HS-5 (cell line): ENCODE results near the gene IFI27L1.

Experiments used
- DNase-seq: peaks from one replicate; pipeline ENCODE4 v3.0.0-alpha.2; 2012; ENCODE audit warnings: low read depth

Gene IFI27L1

GRCh38 chr14:94113908-94114588 lies 32.9 kb downstream of the IFI27L1 start:
- DNase-seq = no peak

- no peak for DNase-seq
These were observed 33.5 kb downstream of the IFI27L1 start for GRCh38 chr14:94114589-94115057.

GRCh38 chr14:94115058-94115591 lies 34.0 kb downstream of the IFI27L1 start:
- no peak for DNase-seq

- no peak for DNase-seq
These were observed 34.5 kb downstream of the IFI27L1 start for GRCh38 chr14:94115631-94116030.

- no peak for DNase-seq
These were observed 35.6 kb downstream of the IFI27L1 start for GRCh38 chr14:94116701-94117100.

GRCh38 chr14:94117856-94118255 lies 36.7 kb downstream of the IFI27L1 start:
- no peak for DNase-seq

GRCh38 chr14:94119071-94119470 lies 38.0 kb downstream of the IFI27L1 start:
- no peak for DNase-seq

- no peak for DNase-seq
These were observed 39.7 kb downstream of the IFI27L1 start for GRCh38 chr14:94120667-94121340.

- DNase-seq = no peak
These were observed 40.4 kb downstream of the IFI27L1 start for GRCh38 chr14:94121485-94121884.

- no peak for DNase-seq
These were observed 41.3 kb downstream of the IFI27L1 start for GRCh38 chr14:94122438-94122837.

GRCh38 chr14:94123296-94123695 lies 42.2 kb downstream of the IFI27L1 start:
- no peak for DNase-seq

GRCh38 chr14:94123868-94124267 lies 42.8 kb downstream of the IFI27L1 start:
- no peak for DNase-seq

- DNase-seq = no peak
These were observed 43.7 kb downstream of the IFI27L1 start for GRCh38 chr14:94124582-94125377.

- no peak for DNase-seq
These were observed 44.7 kb downstream of the IFI27L1 start for GRCh38 chr14:94125659-94126418.

- no peak for DNase-seq
These were observed 45.2 kb downstream of the IFI27L1 start for GRCh38 chr14:94126419-94126677.

GRCh38 chr14:94126800-94127199 lies 45.7 kb downstream of the IFI27L1 start:
- DNase-seq = no peak

GRCh38 chr14:94127330-94127729 lies 46.2 kb downstream of the IFI27L1 start:
- no peak for DNase-seq

GRCh38 chr14:94128216-94128839 lies 47.2 kb downstream of the IFI27L1 start:
- no peak for DNase-seq

- DNase-seq = peak; percentile 49
These were observed 48.1 kb downstream of the IFI27L1 start, which contains the start of gene IFI27L2 for GRCh38 chr14:94129111-94129757. IFI27L2 (minus strand) TSS chr14:94129604; CDS start chr14:94129564, 40 bp downstream.

- peak; percentile 37 for DNase-seq
These were observed 48.8 kb downstream of the IFI27L1 start for GRCh38 chr14:94129758-94130414.
